Measurements from ENCODE around the gene ZNF718. TPM values are rescaled to one million over a fixed set of nuclear protein-coding genes. Genes with fewer than 3 reads are reported as not detected.
A peak's percentile ranks its signal among the peaks of the same experiment; 100 is the strongest.
"Not testable (repeated sequence)": the region's sequence is repeated elsewhere in the genome, so short reads cannot be mapped to it uniquely, and the experiment has no call there.

Gene ZNF718
- polyA plus RNA-seq, 3 donors, result 1.9 to 2.8 (median 2.7) TPM

DNA sequence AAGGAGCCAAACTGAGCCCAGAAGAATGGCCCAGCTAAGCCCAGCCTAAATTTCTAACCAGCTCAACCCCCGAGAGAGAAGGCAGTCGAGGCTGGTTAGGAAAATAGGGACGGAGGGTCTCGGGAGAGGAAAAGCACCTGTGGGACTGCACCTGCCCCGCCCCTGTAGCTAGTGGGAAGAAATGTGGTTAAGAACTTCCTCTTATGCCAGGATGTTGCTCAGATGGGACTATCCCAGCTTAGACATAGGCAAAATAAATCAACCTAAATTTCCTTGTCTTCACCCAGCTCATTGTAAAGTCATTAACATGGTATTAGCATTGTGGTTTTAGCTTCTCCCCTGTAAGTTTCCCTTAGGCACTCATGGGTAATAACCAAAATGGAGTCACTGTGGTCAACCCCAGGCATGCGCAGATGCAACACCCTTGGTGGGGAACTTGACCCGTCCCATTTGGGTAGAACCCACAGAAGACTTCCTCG, 86.8 kb downstream of the ZNF718 start:
- Mint-ChIP-seq H3K27me3 (ENCODE audit: low read depth in 3 of 3) (peaks cover 17 to 19% (median 19%) of the 10 kb centered on the region in 3 donors), H3K36me3 (peaks cover 3 to 5% of the 10 kb centered on the region in 2 donors), H3K9me3 (peaks cover 46 to 86% (median 75%) of the 10 kb centered on the region in 7 donors), H3K27ac (peak overlapping the region in 1 of 7 donors; percentile 18), H3K4me1 (peaks cover 14% of the 10 kb centered on the region), H3K4me3 (peak overlapping the region in 1 of 2 donors; percentile 7)
- Histone ChIP-seq H3K4me2 (replicated peaks; ENCODE audit: extremely low read depth, low read length, poor library complexity, severe bottlenecking) (no peak overlapping the region), H4K20me1 (ENCODE audit: insufficient read depth, low read length) (no peaks in the 10 kb centered on the region), H3K36me3 (replicated peaks in 1 of 2; ENCODE audit: control insufficient read depth in 1 of 2, insufficient read depth in 2 of 2, low read length in 2 of 2) (no peaks in the 10 kb centered on the region), H3K9me3 (replicated peaks in 1 of 2; ENCODE audit: control insufficient read depth in 1 of 2, insufficient read depth in 1 of 2, low read length in 2 of 2) (peaks cover 75 to 89% of the 10 kb centered on the region in 2 donors), H3K27ac (ENCODE audit: low read depth in 1 of 2, low read length in 2 of 2) (no peak overlapping the region), H3K4me3 (replicated peaks in 1 of 3; ENCODE audit: low read depth in 2 of 3, low read length in 3 of 3) (no peak overlapping the region), H3K4me1 (ENCODE audit: control insufficient read depth in 1 of 2, insufficient read depth in 2 of 2, low read length in 2 of 2) (peaks cover 3 to 5% of the 10 kb centered on the region in 2 donors), H3K9ac (ENCODE audit: insufficient read depth, low read length, poor library complexity, severe bottlenecking) (no peak overlapping the region), H3K79me2 (ENCODE audit: insufficient read depth, low read length) (no peaks in the 10 kb centered on the region), H3K27me3 (ENCODE audit: control insufficient read depth in 2 of 2, insufficient read depth in 2 of 2, low read length in 2 of 2) (peaks cover 2 to 22% of the 10 kb centered on the region in 2 donors), H2AFZ (ENCODE audit: insufficient read depth, low read depth, low read length, poor library complexity, severe bottlenecking) (no peak overlapping the region)
- TF ChIP-seq, protein P1, sequence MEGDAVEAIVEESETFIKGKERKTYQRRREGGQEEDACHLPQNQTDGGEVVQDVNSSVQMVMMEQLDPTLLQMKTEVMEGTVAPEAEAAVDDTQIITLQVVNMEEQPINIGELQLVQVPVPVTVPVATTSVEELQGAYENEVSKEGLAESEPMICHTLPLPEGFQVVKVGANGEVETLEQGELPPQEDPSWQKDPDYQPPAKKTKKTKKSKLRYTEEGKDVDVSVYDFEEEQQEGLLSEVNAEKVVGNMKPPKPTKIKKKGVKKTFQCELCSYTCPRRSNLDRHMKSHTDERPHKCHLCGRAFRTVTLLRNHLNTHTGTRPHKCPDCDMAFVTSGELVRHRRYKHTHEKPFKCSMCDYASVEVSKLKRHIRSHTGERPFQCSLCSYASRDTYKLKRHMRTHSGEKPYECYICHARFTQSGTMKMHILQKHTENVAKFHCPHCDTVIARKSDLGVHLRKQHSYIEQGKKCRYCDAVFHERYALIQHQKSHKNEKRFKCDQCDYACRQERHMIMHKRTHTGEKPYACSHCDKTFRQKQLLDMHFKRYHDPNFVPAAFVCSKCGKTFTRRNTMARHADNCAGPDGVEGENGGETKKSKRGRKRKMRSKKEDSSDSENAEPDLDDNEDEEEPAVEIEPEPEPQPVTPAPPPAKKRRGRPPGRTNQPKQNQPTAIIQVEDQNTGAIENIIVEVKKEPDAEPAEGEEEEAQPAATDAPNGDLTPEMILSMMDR (IDR thresholded peaks at IDR 0.05), result no peak
- intact Hi-C loops (cut with micrococcal nuclease), result no loop called here
- WGBS (ENCODE audit: insufficient coverage), result 3% methylated on average over 3 of the region's 8 CpGs
- DNase-seq, result no peak

DNA sequence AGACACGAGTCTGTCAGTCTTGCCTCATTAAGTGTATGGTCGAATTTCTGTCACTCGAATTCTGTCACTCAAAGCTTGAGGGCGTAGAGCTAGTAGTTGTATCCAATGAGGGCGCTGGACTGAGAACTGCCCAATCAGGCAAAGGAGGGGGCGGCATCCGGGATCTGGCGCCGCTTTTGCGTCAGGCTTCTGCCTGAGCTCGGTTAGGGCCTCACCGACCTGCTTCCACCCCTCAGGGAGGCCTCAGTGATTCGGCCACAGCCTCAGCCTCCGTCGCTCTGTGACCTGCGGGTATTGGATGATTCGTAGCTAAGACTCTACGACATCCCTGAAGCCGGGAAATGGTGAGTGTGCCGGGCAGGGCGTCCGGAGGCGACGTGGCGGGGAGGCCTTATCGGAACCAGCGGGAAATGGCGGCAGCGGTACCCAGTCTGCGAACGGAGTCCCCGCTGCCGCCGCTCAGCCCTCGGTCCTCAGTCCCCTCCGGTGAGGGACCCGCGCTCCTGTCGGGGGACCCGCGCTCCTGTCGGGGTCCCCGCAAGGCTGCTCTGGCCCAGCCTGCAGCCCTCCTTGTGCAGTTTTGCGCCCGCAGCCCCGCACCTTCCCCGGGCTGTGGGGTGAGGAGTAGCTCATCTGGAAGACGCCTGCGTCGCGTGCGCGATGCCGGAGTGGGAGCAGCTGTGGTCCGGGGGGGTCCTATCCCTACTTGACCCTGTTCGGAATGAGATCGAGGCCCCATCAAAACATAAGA, 88.3 kb downstream of the ZNF718 start:
- peak overlapping the region; percentile 52 to 73 for H3K4me3 Mint-ChIP-seq
- peaks cover 69 to 81% of the 10 kb centered on the region in 2 donors for H3K9me3 ChIP-seq (replicated peaks in 1 of 2; ENCODE audit: control insufficient read depth in 1 of 2, insufficient read depth in 1 of 2, low read length in 2 of 2)

DNA sequence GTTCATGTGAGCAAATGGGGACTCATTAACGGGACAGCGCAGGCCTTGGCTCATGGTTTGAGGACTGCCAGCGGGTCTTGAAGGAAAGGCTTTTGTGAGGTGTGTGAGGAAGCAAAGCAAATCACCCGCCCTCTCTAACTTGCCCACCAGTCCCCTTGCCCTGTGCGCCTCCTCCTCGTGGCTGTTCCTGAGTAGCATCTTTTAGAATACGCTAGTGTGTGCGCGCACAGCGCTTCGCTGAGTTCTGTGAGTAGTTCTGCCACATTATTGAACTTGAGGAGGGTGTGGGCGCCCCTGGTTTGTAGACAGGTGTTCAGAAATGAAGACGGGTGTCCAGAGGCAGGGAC, 88.9 kb downstream of the ZNF718 start:
- 36% methylated on average over 7 of the region's 13 CpGs for WGBS (ENCODE audit: insufficient coverage)
- H3K36me3 ChIP-seq (replicated peaks in 1 of 2; ENCODE audit: control insufficient read depth in 1 of 2, insufficient read depth in 2 of 2, low read length in 2 of 2); intact Hi-C loops (cut with micrococcal nuclease); H2AFZ ChIP-seq (ENCODE audit: insufficient read depth, low read depth, low read length, poor library complexity, severe bottlenecking); H3K27ac Mint-ChIP-seq; H3K9ac ChIP-seq (ENCODE audit: insufficient read depth, low read length, poor library complexity, severe bottlenecking); H3K36me3 Mint-ChIP-seq; H4K20me1 ChIP-seq (ENCODE audit: insufficient read depth, low read length); H3K79me2 ChIP-seq (ENCODE audit: insufficient read depth, low read length); H3K4me1 ChIP-seq (ENCODE audit: control insufficient read depth in 1 of 2, insufficient read depth in 2 of 2, low read length in 2 of 2); DNase-seq; H3K27ac ChIP-seq (ENCODE audit: low read depth in 1 of 2, low read length in 2 of 2); H3K4me2 ChIP-seq (replicated peaks; ENCODE audit: extremely low read depth, low read length, poor library complexity, severe bottlenecking): not testable (repeated sequence)
- peaks cover 2 to 22% of the 10 kb centered on the region in 2 donors for H3K27me3 ChIP-seq (ENCODE audit: control insufficient read depth in 2 of 2, insufficient read depth in 2 of 2, low read length in 2 of 2)
- peak overlapping the region in 1 of 3 experiments; percentile 38 for H3K4me3 ChIP-seq (replicated peaks in 1 of 3; ENCODE audit: low read depth in 2 of 3, low read length in 3 of 3)
- H3K9me3 ChIP-seq (replicated peaks in 1 of 2; ENCODE audit: control insufficient read depth in 1 of 2, insufficient read depth in 1 of 2, low read length in 2 of 2), result peaks cover 67 to 76% of the 10 kb centered on the region in 2 donors
- peaks cover 17 to 19% (median 19%) of the 10 kb centered on the region in 3 donors for H3K27me3 Mint-ChIP-seq (ENCODE audit: low read depth in 3 of 3)
- peaks cover 36 to 85% (median 72%) of the 10 kb centered on the region in 7 donors for H3K9me3 Mint-ChIP-seq
- H3K4me3 Mint-ChIP-seq, result peak overlapping the region in 1 of 2 donors; percentile 60
- H3K4me1 Mint-ChIP-seq, result peaks cover 14% of the 10 kb centered on the region

More for the DNA sequence above, 88.3 kb downstream of the ZNF718 start:
- no peaks in the 10 kb centered on the region for H4K20me1 ChIP-seq (ENCODE audit: insufficient read depth, low read length)
- no peak overlapping the region for H3K27ac Mint-ChIP-seq
- H3K79me2 ChIP-seq (ENCODE audit: insufficient read depth, low read length), result no peaks in the 10 kb centered on the region
- peaks cover 3 to 5% of the 10 kb centered on the region in 2 donors for H3K4me1 ChIP-seq (ENCODE audit: control insufficient read depth in 1 of 2, insufficient read depth in 2 of 2, low read length in 2 of 2)
- peaks cover 2 to 22% of the 10 kb centered on the region in 2 donors for H3K27me3 ChIP-seq (ENCODE audit: control insufficient read depth in 2 of 2, insufficient read depth in 2 of 2, low read length in 2 of 2)
- peak overlapping the region; percentile 10 for H3K4me2 ChIP-seq (replicated peaks; ENCODE audit: extremely low read depth, low read length, poor library complexity, severe bottlenecking)
- H3K9me3 Mint-ChIP-seq, result peaks cover 39 to 85% (median 72%) of the 10 kb centered on the region in 7 donors
- no peak for DNase-seq
- H3K27ac ChIP-seq (ENCODE audit: low read depth in 1 of 2, low read length in 2 of 2), result no peak overlapping the region
- H3K36me3 ChIP-seq (replicated peaks in 1 of 2; ENCODE audit: control insufficient read depth in 1 of 2, insufficient read depth in 2 of 2, low read length in 2 of 2), result no peaks in the 10 kb centered on the region
- TF ChIP-seq, protein P1 (IDR thresholded peaks at IDR 0.05), result no peak
- H2AFZ ChIP-seq (ENCODE audit: insufficient read depth, low read depth, low read length, poor library complexity, severe bottlenecking), result no peak overlapping the region
- H3K36me3 Mint-ChIP-seq, result peaks cover 3 to 5% of the 10 kb centered on the region in 2 donors
- H3K9ac ChIP-seq (ENCODE audit: insufficient read depth, low read length, poor library complexity, severe bottlenecking), result no peak overlapping the region
- peaks cover 17 to 19% (median 19%) of the 10 kb centered on the region in 3 donors for H3K27me3 Mint-ChIP-seq (ENCODE audit: low read depth in 3 of 3)
- intact Hi-C loops (cut with micrococcal nuclease), result no loop called here
- peak overlapping the region in 1 of 3 experiments; percentile 38 for H3K4me3 ChIP-seq (replicated peaks in 1 of 3; ENCODE audit: low read depth in 2 of 3, low read length in 3 of 3)
- peaks cover 14% of the 10 kb centered on the region for H3K4me1 Mint-ChIP-seq
- 15% methylated on average over 55 of the region's 57 CpGs for WGBS (ENCODE audit: insufficient coverage)
